Small intestine (tissue), 7 donors: ENCODE data around the gene WFDC9. TPM values are rescaled to one million over a fixed set of nuclear protein-coding genes. Genes with fewer than 3 reads are reported as not detected.

Experiments
- DNase-seq, 2 donors: peaks; one replicate each; pipeline versions ENCODE4 v3.0.0 to v3.0.0-alpha.2; 2013
- FAIRE-seq: peaks from 2 replicates; lab custom pipeline; 2012; peaks lifted over from hg19 to GRCh38; lab: Jason Lieb, UNC
- H3K27ac ChIP-seq, 3 donors: one replicate each; pipeline ENCODE4 v1.5.1; 2013; ENCODE audit warnings: low read length in 2 of 3, mild to moderate bottlenecking in 2 of 3, control low read depth in 1 of 3, inconsistent platforms in 1 of 3, low read depth in 1 of 3, moderate library complexity in 1 of 3
- H3K27me3 ChIP-seq, 3 donors: one replicate each; pipeline ENCODE4 v1.6.1; 2013; ENCODE audit warnings: low read length in 3 of 3, inconsistent platforms in 1 of 3; ENCODE audit not compliant: control insufficient read depth in 3 of 3, insufficient read depth in 3 of 3
- H3K36me3 ChIP-seq, 3 donors: one replicate each; pipeline ENCODE4 v1.6.1; 2013; ENCODE audit warnings: low read length in 3 of 3, inconsistent platforms in 1 of 3, low read depth in 1 of 3, mild to moderate bottlenecking in 1 of 3, moderate library complexity in 1 of 3; ENCODE audit not compliant: control insufficient read depth in 3 of 3, insufficient read depth in 2 of 3
- H3K4me1 ChIP-seq, 3 donors: one replicate each; pipeline ENCODE4 v1.6.1; 2013; ENCODE audit warnings: low read length in 2 of 3, inconsistent platforms in 1 of 3, low read depth in 1 of 3, mild to moderate bottlenecking in 1 of 3, moderate library complexity in 1 of 3; ENCODE audit not compliant: control insufficient read depth in 3 of 3, insufficient read depth in 2 of 3
- H3K4me3 ChIP-seq, 3 donors: one replicate each; pipeline ENCODE4 v1.5.1; 2013; ENCODE audit warnings: low read length in 3 of 3, control low read depth in 1 of 3, inconsistent platforms in 1 of 3, low read depth in 1 of 3, mild to moderate bottlenecking in 1 of 3, moderate library complexity in 1 of 3
- H3K9me3 ChIP-seq, 2 donors: one replicate each; pipeline ENCODE4 v1.6.1; 2013; ENCODE audit warnings: low read depth in 1 of 2, low read length in 1 of 2; ENCODE audit not compliant: control insufficient read depth in 2 of 2, insufficient read depth in 1 of 2
- WGBS, 3 donors: extraction: QIAGEN DNeasy Blood & Tissue Kit; methylation state at CpG; one replicate each; pipeline ENCODE4 v1.1.7; 2013; 5-methylcytosine and 5-hydroxymethylcytosine counted together
- polyA plus RNA-seq, 4 donors: library from polyadenylated mRNA; stranded (reverse) in 3 of 4; unstranded in 1 of 4; fragments of 200-250 nt in 3 of 4; fragments of 120-200 nt in 1 of 4; gene quantifications; one replicate each; pipeline versions ENCODE4 v1.2.1 to v1.2.3, GENCODE V29; 2013
- donor health status: healthy with polysubstance abuse.
- donor health status: control.
- donor health status: control.
- donor health status: Bipolar disorder and iron deficiency.
- donor health status: healthy.

Gene WFDC9
- polyA plus RNA-seq, 4 donors, result not detected

DNA sequence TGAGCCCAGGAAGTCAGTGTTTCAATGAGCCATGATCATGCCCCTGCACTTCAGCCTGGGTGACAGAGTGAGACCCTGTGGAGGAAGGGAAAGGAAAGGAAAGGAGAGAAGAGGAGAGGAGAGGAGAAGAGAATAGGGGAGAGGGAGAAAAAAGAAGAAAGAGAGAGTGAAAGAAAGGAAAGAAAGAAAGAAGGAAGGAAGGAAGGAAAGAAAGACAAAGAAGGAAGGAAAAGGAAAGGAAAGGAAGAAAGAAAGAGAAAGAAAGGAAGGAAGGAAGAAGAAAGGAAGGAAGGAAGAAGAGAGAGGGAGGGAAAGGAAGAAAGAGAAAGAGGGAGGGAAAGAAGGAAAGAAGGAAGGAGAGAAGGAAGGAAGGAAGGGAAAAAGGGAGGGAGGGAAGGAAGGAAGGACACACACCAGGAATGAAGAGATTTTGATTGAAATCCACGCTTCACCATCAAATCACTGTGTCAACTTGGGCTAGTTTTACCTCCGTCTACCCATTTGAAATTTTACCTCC lies 66.3 kb downstream of the WFDC9 start:
- Histone ChIP-seq H3K9me3 (no peaks in the 10 kb centered on the region), H3K4me1 (no peaks in the 10 kb centered on the region), H3K27ac (no peak overlapping the region), H3K4me3 (no peak overlapping the region), H3K36me3 (no peaks in the 10 kb centered on the region), H3K27me3 (peaks cover 0 to 6% (median 0%) of the 10 kb centered on the region in 3 donors)
- no peak for FAIRE-seq
- WGBS, 3 donors, result 77 to 86% (median 80%) methylated on average over 2 of the region's 2 CpGs
- no peak for DNase-seq

Other genes with a start within 250 kb of the WFDC9 start
- gene DBNDD2, start 223.0 kb downstream of the WFDC9 start, polyA plus RNA-seq, result 100 to 1,000 TPM in 2 of 4 donors, 10 to 100 TPM in 2; 46.1 to 114 (median 101) TPM
- gene PIGT, start 215.1 kb downstream of the WFDC9 start, polyA plus RNA-seq, result 100 to 1,000 TPM in 1 of 4 donors, 10 to 100 TPM in 3; 49.7 to 119 (median 68.1) TPM
- gene WFDC2, start 161.5 kb downstream of the WFDC9 start, polyA plus RNA-seq, result 1 to 10 TPM; 1.8 to 7.8 (median 3.9) TPM
- not detected for gene SPINT3, start 115.7 kb downstream of the WFDC9 start, polyA plus RNA-seq
- not detected for gene WFDC6, start 91.8 kb downstream of the WFDC9 start, polyA plus RNA-seq
- not detected for gene EPPIN, start 83.9 kb downstream of the WFDC9 start, polyA plus RNA-seq
- gene WFDC8, start 52.0 kb downstream of the WFDC9 start, polyA plus RNA-seq, result not detected
- gene WFDC10A, start 1.5 kb downstream of the WFDC9 start, polyA plus RNA-seq, result not detected
- not detected for gene WFDC11, start 39.0 kb upstream of the WFDC9 start, polyA plus RNA-seq
- under 1 TPM in 1 of 4 donors, not detected in 3; 0.04 TPM for gene WFDC13, start 70.8 kb upstream of the WFDC9 start, polyA plus RNA-seq
- under 1 TPM in 1 of 4 donors, not detected in 3; 0.16 TPM for gene WFDC10B, start 73.7 kb upstream of the WFDC9 start, polyA plus RNA-seq
- gene SPINT4, start 91.1 kb upstream of the WFDC9 start, polyA plus RNA-seq, result not detected
- under 1 TPM in 2 of 4 donors, not detected in 2; 0.44 to 0.81 TPM for gene WFDC3, start 160.6 kb upstream of the WFDC9 start, polyA plus RNA-seq
- gene DNTTIP1, start 160.7 kb upstream of the WFDC9 start, polyA plus RNA-seq, result 10 to 100 TPM; 27.9 to 42.7 (median 36.9) TPM
- 10 to 100 TPM; 10.8 to 99.6 (median 24.0) TPM for gene UBE2C, start 181.4 kb upstream of the WFDC9 start, polyA plus RNA-seq
- 10 to 100 TPM in 2 of 4 donors, 1 to 10 TPM in 2; 2.6 to 23.7 (median 13.5) TPM for gene TNNC2, start 196.0 kb upstream of the WFDC9 start, polyA plus RNA-seq
- gene SNX21, start 202.5 kb upstream of the WFDC9 start, polyA plus RNA-seq, result 10 to 100 TPM in 2 of 4 donors, 1 to 10 TPM in 2; 7.8 to 14.6 (median 10.1) TPM
- gene ACOT8, start 226.1 kb upstream of the WFDC9 start, polyA plus RNA-seq, result 100 to 1,000 TPM in 1 of 4 donors, 10 to 100 TPM in 3; 28.6 to 123 (median 47.6) TPM
- 1 to 10 TPM; 2.7 to 6.8 (median 4.1) TPM for gene ZSWIM3, start 226.3 kb upstream of the WFDC9 start, polyA plus RNA-seq
- 10 to 100 TPM in 1 of 4 donors, 1 to 10 TPM in 3; 2.5 to 17.1 (median 3.6) TPM for gene ZSWIM1, start 249.9 kb upstream of the WFDC9 start, polyA plus RNA-seq